Naive thymus-derived CD8-positive, alpha-beta T cell (primary cell): ENCODE measurements around the gene MUC12. TPM values are rescaled to one million over a fixed set of nuclear protein-coding genes. Genes with fewer than 3 reads are reported as not detected.
A peak's percentile ranks its signal among the peaks of the same experiment; 100 is the strongest.
"Not testable (repeated sequence)": the region's sequence is repeated elsewhere in the genome, so short reads cannot be mapped to it uniquely, and the experiment has no call there.

ENCODE experiments used
- ATAC-seq, 2 donors: fragments of 150-1000 bp; cut with Tn5 transposase in 1 of 2; sonication (Bioruptor Pico), chemical (Tn5 transposase) in 1 of 2; 1 replicate in 1 of 2; 2 replicates in 1 of 2; pipeline ENCODE4 v1.10.0; 2021; ENCODE audit warnings: mild to moderate bottlenecking in 2 of 2, moderate library complexity in 2 of 2
- POLR2A ChIA-PET: fragments of 350-600 bp; sonication (Branson Sonifier 250); formaldehyde crosslinking; loops from one replicate; lab custom pipeline; 2021; ENCODE audit warnings: antibody characterized with exemption; lab: Charles Lee
- DNase-seq, 10 donors: peaks; one replicate each; pipeline versions ENCODE4 v3.0.0 to v3.0.0-alpha.2; 2020 to 2022
- H3K27ac Mint-ChIP-seq, 10 donors: one replicate each; pipeline ENCODE4 v1.8.0; 2020 to 2022; ENCODE audit warnings: mild to moderate bottlenecking in 10 of 10, mixed read lengths in 10 of 10, moderate library complexity in 4 of 10, inconsistent platforms in 1 of 10
- H3K27me3 Mint-ChIP-seq, 5 donors: one replicate each; pipeline ENCODE4 v1.8.0; 2021 to 2022; ENCODE audit warnings: mixed read lengths in 5 of 5
- H3K36me3 Mint-ChIP-seq, 3 donors: one replicate each; pipeline ENCODE4 v1.8.0; 2020 to 2022; ENCODE audit warnings: mixed read lengths in 3 of 3, mild to moderate bottlenecking in 2 of 3, inconsistent platforms in 1 of 3
- H3K4me1 Mint-ChIP-seq, 4 donors: one replicate each; pipeline ENCODE4 v1.8.0; 2021 to 2022; ENCODE audit warnings: mixed read lengths in 4 of 4
- H3K4me3 Mint-ChIP-seq, 10 donors: one replicate each; pipeline ENCODE4 v1.8.0; 2020 to 2022; ENCODE audit warnings: mild to moderate bottlenecking in 10 of 10, mixed read lengths in 10 of 10, moderate library complexity in 6 of 10, inconsistent platforms in 1 of 10
- H3K9me3 Mint-ChIP-seq, 9 donors: one replicate each; pipeline ENCODE4 v1.8.0; 2020 to 2022; ENCODE audit warnings: mixed read lengths in 9 of 9, mild to moderate bottlenecking in 3 of 9, inconsistent platforms in 1 of 9, moderate library complexity in 1 of 9
- polyA plus RNA-seq, 3 donors: library from polyadenylated mRNA; unstranded; fragments of 300-500 nt; fragmentation: Illumina TruSeq; gene quantifications; one replicate each; pipeline ENCODE4 v1.2.3, GENCODE V29; 2021
- total RNA-seq, 8 experiments: library from RNA in 2 of 8; stranded (reverse) in 2 of 8; gene quantifications; one replicate each; pipeline ENCODE4 v1.2.3 and lab custom pipeline; 2021 to 2026

Gene MUC12
- total and polyA plus RNA-seq, 5 experiments from 2014 or later, result 0.42 TPM; not detected in 4

DNA sequence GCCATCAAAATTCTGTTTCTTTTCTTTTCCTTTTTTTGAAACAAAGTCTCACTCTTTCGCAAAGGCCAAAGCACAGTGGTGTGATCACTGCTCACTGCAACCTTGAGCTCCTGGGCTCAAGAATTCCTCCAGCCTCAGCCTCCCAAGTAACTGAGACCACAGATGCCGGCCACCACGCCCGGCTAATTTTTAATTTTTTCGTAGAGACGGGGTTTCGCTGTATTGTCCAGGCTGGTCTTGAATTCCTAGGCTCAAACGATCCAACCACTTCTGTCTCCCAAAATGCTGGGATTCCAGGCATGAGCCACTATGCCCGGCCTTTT is 90.2 kb downstream of the MUC12 start:
- POLR2A ChIA-PET, result interaction anchor here (0.7 kb wide), 1 partner anchor 75 kb away, joined by 3 read pairs; no protein-coding TSS in a partner anchor
- Mint-ChIP-seq H3K27ac (peak overlapping the region in 3 of 10 donors; percentile 3 to 84 (median 63)), H3K4me1 (peaks cover 1 to 10% (median 2%) of the 10 kb centered on the region in 4 donors), H3K9me3 (no peaks in the 10 kb centered on the region), H3K27me3 (peaks cover 28 to 68% (median 46%) of the 10 kb centered on the region in 5 donors), H3K36me3 (no peaks in the 10 kb centered on the region), H3K4me3 (no peak overlapping the region)
- ATAC-seq, result no peak
- no peak for DNase-seq

GRCh38 chr7:101060992-101061391 is 91.6 kb downstream of the MUC12 start:
- ATAC-seq, result no peak
- Mint-ChIP-seq H3K27ac (no peak overlapping the region), H3K4me1 (peaks cover 1 to 10% (median 2%) of the 10 kb centered on the region in 4 donors), H3K27me3 (peaks cover 29 to 75% (median 48%) of the 10 kb centered on the region in 5 donors), H3K9me3 (no peaks in the 10 kb centered on the region), H3K4me3 (no peak overlapping the region), H3K36me3 (no peaks in the 10 kb centered on the region)
- no peak for DNase-seq
- POLR2A ChIA-PET, result interaction anchor here (0.7 kb wide), 1 partner anchor 167 kb away, joined by 5 read pairs; no protein-coding TSS in a partner anchor

- H3K4me1 Mint-ChIP-seq, H3K9me3 Mint-ChIP-seq, ATAC-seq, H3K36me3 Mint-ChIP-seq, POLR2A ChIA-PET, H3K27ac Mint-ChIP-seq, DNase-seq, H3K4me3 Mint-ChIP-seq: not testable (repeated sequence)
- H3K27me3 Mint-ChIP-seq, result peaks cover 25 to 65% (median 41%) of the 10 kb centered on the region in 5 donors
These were observed 94.8 kb downstream of the MUC12 start for GRCh38 chr7:101064176-101064550.

DNA sequence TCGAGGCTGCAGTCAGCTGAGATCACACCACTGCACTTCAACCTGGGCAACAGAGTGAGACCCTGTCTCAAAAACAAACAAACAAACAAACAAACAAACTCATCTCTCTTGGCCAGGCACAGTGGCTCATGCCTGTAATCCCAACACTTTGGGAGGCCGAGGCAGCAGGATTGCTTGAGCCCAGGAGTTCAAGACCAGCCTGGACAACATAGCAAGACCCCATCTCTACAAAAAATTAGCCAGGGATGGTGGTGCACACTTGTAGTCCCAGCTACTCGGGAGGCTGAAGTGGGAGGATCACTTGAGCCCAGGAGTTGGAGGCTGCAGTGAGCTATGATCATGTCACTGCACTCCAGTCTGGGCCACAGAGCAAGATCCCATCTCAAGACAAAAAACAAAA is 95.8 kb downstream of the MUC12 start:
- peaks cover 21 to 58% (median 43%) of the 10 kb centered on the region in 5 donors for H3K27me3 Mint-ChIP-seq
- POLR2A ChIA-PET, result interaction anchor here (0.6 kb wide), 1 partner anchor 261 kb away, joined by 3 read pairs; no protein-coding TSS in a partner anchor
- ATAC-seq, result not testable (repeated sequence)

DNA sequence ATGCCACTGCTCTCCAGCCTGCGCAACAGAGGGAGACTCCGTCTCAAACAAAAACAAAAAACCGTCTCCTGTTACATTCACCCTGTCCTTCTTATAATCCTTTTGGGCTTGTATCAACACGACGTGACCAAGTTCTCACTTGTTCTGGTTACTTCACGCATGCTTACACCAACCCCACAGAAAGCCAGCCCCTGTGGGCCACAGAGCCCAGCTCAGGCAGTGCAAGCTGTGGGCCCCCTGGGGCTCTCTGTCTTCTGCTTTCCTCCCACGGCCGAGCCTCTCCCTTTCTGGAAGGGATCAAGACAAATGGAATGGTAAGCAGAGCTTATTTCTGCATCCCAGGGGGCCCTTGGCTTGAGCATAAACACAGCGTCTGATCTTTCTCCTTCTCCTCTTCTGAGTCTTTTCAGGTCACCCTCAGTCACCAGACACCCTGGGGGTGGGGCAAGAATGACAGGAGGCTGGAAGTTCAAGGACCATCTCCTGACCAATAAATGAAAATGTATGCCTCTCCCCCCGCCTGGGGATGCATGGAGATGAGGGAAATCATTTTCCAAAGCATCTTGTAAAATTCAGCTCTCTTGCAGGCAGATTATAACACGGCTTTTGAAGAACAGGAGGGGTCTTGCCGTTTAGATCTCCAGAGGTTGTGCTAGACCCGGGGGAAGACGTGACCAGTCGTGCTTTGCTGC is 96.9 kb downstream of the MUC12 start:
- Mint-ChIP-seq H3K36me3 (peaks cover 0 to 2% (median 0%) of the 10 kb centered on the region in 3 donors), H3K4me3 (no peak overlapping the region), H3K9me3 (no peaks in the 10 kb centered on the region), H3K27me3 (peaks cover 21 to 50% (median 37%) of the 10 kb centered on the region in 5 donors), H3K27ac (no peak overlapping the region), H3K4me1 (no peaks in the 10 kb centered on the region)
- POLR2A ChIA-PET, result no interaction called here
- ATAC-seq (no peak), DNase-seq (no peak)

More for the DNA sequence above, 95.8 kb downstream of the MUC12 start:
- H3K4me3 Mint-ChIP-seq, H3K36me3 Mint-ChIP-seq, DNase-seq, H3K4me1 Mint-ChIP-seq, H3K27ac Mint-ChIP-seq, H3K9me3 Mint-ChIP-seq: not testable (repeated sequence)

- POLR2A ChIA-PET, result no interaction called here
- peaks cover 0 to 2% (median 0%) of the 10 kb centered on the region in 3 donors for H3K36me3 Mint-ChIP-seq
- no peaks in the 10 kb centered on the region for H3K4me1 Mint-ChIP-seq
- peaks cover 21 to 47% (median 37%) of the 10 kb centered on the region in 5 donors for H3K27me3 Mint-ChIP-seq
- H3K9me3 Mint-ChIP-seq, result no peaks in the 10 kb centered on the region
- H3K4me3 Mint-ChIP-seq, result no peak overlapping the region
- no peak for DNase-seq
- no peak for ATAC-seq
- peak overlapping the region in 1 of 10 donors; percentile 19 for H3K27ac Mint-ChIP-seq
These were observed 97.4 kb downstream of the MUC12 start for GRCh38 chr7:101066833-101067177.

GRCh38 chr7:101068401-101068800 is 99.0 kb downstream of the MUC12 start:
- POLR2A ChIA-PET, result no interaction called here
- no peaks in the 10 kb centered on the region for H3K4me1 Mint-ChIP-seq
- peaks cover 0 to 2% (median 0%) of the 10 kb centered on the region in 3 donors for H3K36me3 Mint-ChIP-seq
- no peak overlapping the region for H3K4me3 Mint-ChIP-seq
- H3K9me3 Mint-ChIP-seq, result no peaks in the 10 kb centered on the region
- peaks cover 18 to 38% (median 33%) of the 10 kb centered on the region in 5 donors for H3K27me3 Mint-ChIP-seq
- ATAC-seq (no peak), DNase-seq (no peak)
- H3K27ac Mint-ChIP-seq, result no peak overlapping the region

Other genes starting within 250 kb of the MUC12 start
- not detected for gene EPO, start 249.1 kb upstream of the MUC12 start, total RNA-seq
- not detected for gene EPO, start 249.1 kb upstream of the MUC12 start, polyA plus RNA-seq
- not detected for gene ZAN, start 236.0 kb upstream of the MUC12 start, total RNA-seq
- under 1 TPM in 1 of 3 donors, not detected in 2; 0.05 TPM for gene ZAN, start 236.0 kb upstream of the MUC12 start, polyA plus RNA-seq
- 10 to 100 TPM; 11.8 to 12.3 TPM for gene EPHB4, start 142.0 kb upstream of the MUC12 start, total RNA-seq
- under 1 TPM in 2 of 3 donors, not detected in 1; 0.18 to 0.46 TPM for gene EPHB4, start 142.0 kb upstream of the MUC12 start, polyA plus RNA-seq
- gene SLC12A9, start 116.9 kb upstream of the MUC12 start, total RNA-seq, result 10 to 100 TPM; 66.9 to 74.7 TPM
- gene SLC12A9, start 116.9 kb upstream of the MUC12 start, polyA plus RNA-seq, result 1 to 10 TPM; 6.8 to 9.4 (median 8.0) TPM
- gene TRIP6, start 102.2 kb upstream of the MUC12 start, total RNA-seq, result 10 to 100 TPM; 14.3 to 16.2 TPM
- gene TRIP6, start 102.2 kb upstream of the MUC12 start, polyA plus RNA-seq, result 1 to 10 TPM; 3.4 to 6.0 (median 4.9) TPM
- 100 to 1,000 TPM; 263 to 267 TPM for gene SRRT, start 94.5 kb upstream of the MUC12 start, total RNA-seq
- 10 to 100 TPM; 51.1 to 69.4 (median 63.2) TPM for gene SRRT, start 94.5 kb upstream of the MUC12 start, polyA plus RNA-seq
- 10 to 100 TPM in 1 of 2 experiments, 1 to 10 TPM in 1; 6.5 to 10.9 TPM for gene UFSP1, start 79.8 kb upstream of the MUC12 start, total RNA-seq
- 1 to 10 TPM; 1.1 to 2.7 (median 1.7) TPM for gene UFSP1, start 79.8 kb upstream of the MUC12 start, polyA plus RNA-seq
- under 1 TPM; 0.19 to 0.52 TPM for gene ACHE, start 73.7 kb upstream of the MUC12 start, total RNA-seq
- not detected for gene ACHE, start 73.7 kb upstream of the MUC12 start, polyA plus RNA-seq
- gene MUC3A, start 20.0 kb upstream of the MUC12 start, total RNA-seq, result not detected
- not detected for gene MUC3A, start 20.0 kb upstream of the MUC12 start, polyA plus RNA-seq
- not detected for gene MUC17, start 50.5 kb downstream of the MUC12 start, total RNA-seq
- not detected for gene MUC17, start 50.5 kb downstream of the MUC12 start, polyA plus RNA-seq
- gene TRIM56, start 115.9 kb downstream of the MUC12 start, total RNA-seq, result 10 to 100 TPM; 67.4 to 67.7 TPM
- 10 to 100 TPM in 2 of 3 donors, 1 to 10 TPM in 1; 3.8 to 17.9 (median 11.4) TPM for gene TRIM56, start 115.9 kb downstream of the MUC12 start, polyA plus RNA-seq
- gene SERPINE1, start 157.5 kb downstream of the MUC12 start, total RNA-seq, result under 1 TPM in 1 of 2 experiments, not detected in 1; 0.11 TPM
- not detected for gene SERPINE1, start 157.5 kb downstream of the MUC12 start, polyA plus RNA-seq
- gene AP1S1, start 184.9 kb downstream of the MUC12 start, total RNA-seq, result 1 to 10 TPM; 8.0 to 9.9 TPM
- gene AP1S1, start 184.9 kb downstream of the MUC12 start, polyA plus RNA-seq, result 1 to 10 TPM; 3.3 to 4.6 (median 3.8) TPM
- not detected for gene VGF, start 196.0 kb downstream of the MUC12 start, total RNA-seq
- not detected for gene VGF, start 196.0 kb downstream of the MUC12 start, polyA plus RNA-seq
- gene NAT16, start 210.7 kb downstream of the MUC12 start, total RNA-seq, result not detected
- gene NAT16, start 210.7 kb downstream of the MUC12 start, polyA plus RNA-seq, result not detected
- not detected for gene MOGAT3, start 231.5 kb downstream of the MUC12 start, total RNA-seq
- not detected for gene MOGAT3, start 231.5 kb downstream of the MUC12 start, polyA plus RNA-seq
- 10 to 100 TPM; 34.0 to 34.1 TPM for gene PLOD3, start 248.0 kb downstream of the MUC12 start, total RNA-seq
- 10 to 100 TPM in 2 of 3 donors, 1 to 10 TPM in 1; 8.4 to 12.4 (median 11.1) TPM for gene PLOD3, start 248.0 kb downstream of the MUC12 start, polyA plus RNA-seq
- 10 to 100 TPM; 31.2 to 33.9 TPM for gene ZNHIT1, start 248.6 kb downstream of the MUC12 start, total RNA-seq
- 10 to 100 TPM; 50.9 to 66.4 (median 57.4) TPM for gene ZNHIT1, start 248.6 kb downstream of the MUC12 start, polyA plus RNA-seq